ENCODE data around the gene ANAPC1. TPM values are rescaled to one million over a fixed set of nuclear protein-coding genes. Genes with fewer than 3 reads are reported as not detected.
"Not testable (repeated sequence)": the region's sequence is repeated elsewhere in the genome, so short reads cannot be mapped to it uniquely, and the experiment has no call there.

ANAPC1 gene
- total RNA-seq, 2 experiments from 2014 or later, result 34.0 to 39.5 TPM

DNA sequence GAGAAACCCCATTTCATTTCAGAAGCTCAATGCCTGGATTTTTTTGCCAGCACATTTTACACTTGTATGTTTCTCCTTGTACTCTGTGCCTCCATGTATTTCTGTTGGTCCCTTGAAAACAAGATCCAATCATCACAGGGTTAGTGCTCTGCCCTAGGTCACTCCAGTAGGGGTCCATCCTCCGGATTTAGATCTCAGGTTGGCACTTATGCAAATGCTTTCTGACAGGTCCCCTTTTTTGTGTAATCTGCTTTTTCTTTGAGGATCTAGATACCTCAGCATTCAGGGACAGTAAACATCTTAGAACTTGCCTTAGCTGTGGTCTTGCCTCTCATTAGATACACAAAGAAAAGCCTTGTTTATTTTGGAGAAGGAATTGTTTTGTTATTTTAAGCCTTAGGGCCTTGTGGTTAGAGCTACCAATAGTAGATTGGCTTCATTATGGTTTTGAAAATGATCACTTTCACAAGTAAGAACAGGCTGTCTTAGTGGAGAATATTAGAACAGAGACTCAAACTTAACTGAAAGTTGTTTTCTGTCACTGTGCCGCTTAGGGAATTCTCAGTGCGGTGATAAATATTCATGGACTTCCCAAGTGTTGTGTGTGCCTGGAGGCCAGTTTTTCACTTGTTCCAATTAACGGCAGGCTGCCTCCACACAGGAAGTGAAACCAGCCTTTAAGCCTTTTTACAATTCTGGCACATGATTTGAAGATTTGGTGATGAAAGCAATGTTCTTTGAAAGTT lies 22.2 kb upstream of the ANAPC1 start:
- Histone ChIP-seq H3K27ac (ENCODE audit: low read depth in 1 of 2, low read length in 2 of 2) (no peak overlapping the region), H3K4me3 (ENCODE audit: low read length) (no peak overlapping the region), H3K9me3 (ENCODE audit: control insufficient read depth in 1 of 2, insufficient read depth in 1 of 2, low read length in 2 of 2) (no peaks in the 10 kb centered on the region), H3K36me3 (ENCODE audit: insufficient read depth, low read length) (no peaks in the 10 kb centered on the region), H3K4me1 (ENCODE audit: insufficient read depth, low read length) (no peaks in the 10 kb centered on the region), H3K27me3 (ENCODE audit: control insufficient read depth in 1 of 2, insufficient read depth in 2 of 2, low read length in 2 of 2) (no peaks in the 10 kb centered on the region)
- H3K9me3 Mint-ChIP-seq, result no peaks in the 10 kb centered on the region
- H3K27ac Mint-ChIP-seq, result peak overlapping the region; percentile 57
- TF ChIP-seq, protein P1, sequence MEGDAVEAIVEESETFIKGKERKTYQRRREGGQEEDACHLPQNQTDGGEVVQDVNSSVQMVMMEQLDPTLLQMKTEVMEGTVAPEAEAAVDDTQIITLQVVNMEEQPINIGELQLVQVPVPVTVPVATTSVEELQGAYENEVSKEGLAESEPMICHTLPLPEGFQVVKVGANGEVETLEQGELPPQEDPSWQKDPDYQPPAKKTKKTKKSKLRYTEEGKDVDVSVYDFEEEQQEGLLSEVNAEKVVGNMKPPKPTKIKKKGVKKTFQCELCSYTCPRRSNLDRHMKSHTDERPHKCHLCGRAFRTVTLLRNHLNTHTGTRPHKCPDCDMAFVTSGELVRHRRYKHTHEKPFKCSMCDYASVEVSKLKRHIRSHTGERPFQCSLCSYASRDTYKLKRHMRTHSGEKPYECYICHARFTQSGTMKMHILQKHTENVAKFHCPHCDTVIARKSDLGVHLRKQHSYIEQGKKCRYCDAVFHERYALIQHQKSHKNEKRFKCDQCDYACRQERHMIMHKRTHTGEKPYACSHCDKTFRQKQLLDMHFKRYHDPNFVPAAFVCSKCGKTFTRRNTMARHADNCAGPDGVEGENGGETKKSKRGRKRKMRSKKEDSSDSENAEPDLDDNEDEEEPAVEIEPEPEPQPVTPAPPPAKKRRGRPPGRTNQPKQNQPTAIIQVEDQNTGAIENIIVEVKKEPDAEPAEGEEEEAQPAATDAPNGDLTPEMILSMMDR (IDR thresholded peaks at IDR 0.05), result no peak
- H3K27me3 Mint-ChIP-seq, result no peaks in the 10 kb centered on the region
- H3K36me3 Mint-ChIP-seq (ENCODE audit: low read depth), result no peaks in the 10 kb centered on the region
- peak in 1 of 14 experiments; percentile 29 for DNase-seq
- peak; percentile 29 for ATAC-seq (ENCODE audit: poor library complexity)
- CTCF ChIA-PET, result interaction anchor here (1.0 kb wide), 1 partner anchor 19 kb away, joined by 3 read pairs; no protein-coding TSS in a partner anchor
- intact Hi-C loops (cut with DNase I, micrococcal nuclease), result loop anchor here in 1 of 2 experiments (1.0 kb wide), 1 partner anchor 9 kb away; no protein-coding TSS in a partner anchor
- H3K4me3 Mint-ChIP-seq, result no peak overlapping the region
- POLR2A ChIA-PET, result interaction anchor here (1.8 kb wide), 1 partner anchor 22 kb away, joined by 4 read pairs; the partner anchor contains the start of gene ANAPC1
- H3K4me1 Mint-ChIP-seq (ENCODE audit: low read depth), result peaks cover 13% of the 10 kb centered on the region

DNA sequence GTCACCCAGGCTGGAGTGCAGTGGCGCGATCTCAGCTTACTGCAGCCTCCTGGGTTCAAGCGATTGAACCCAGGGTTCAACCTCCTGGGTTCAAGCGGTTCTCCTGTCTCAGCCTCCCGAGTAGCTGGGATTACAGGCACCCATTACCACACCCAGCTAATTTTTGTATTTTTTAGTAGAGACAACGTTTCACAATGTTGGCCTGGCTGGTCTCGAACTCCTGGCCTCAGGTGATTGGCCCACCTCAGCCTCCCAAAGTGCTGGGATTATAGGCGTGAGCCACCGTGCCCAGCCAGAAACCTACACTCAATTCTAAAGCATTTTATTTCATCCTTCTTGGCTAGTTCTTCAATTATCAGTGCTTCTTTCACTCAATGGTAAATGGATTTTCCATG lies 21.5 kb upstream of the ANAPC1 start:
- H3K4me1 Mint-ChIP-seq (ENCODE audit: low read depth), result peaks cover 17% of the 10 kb centered on the region
- not testable (repeated sequence) for H3K36me3 ChIP-seq (ENCODE audit: insufficient read depth, low read length); H3K27ac Mint-ChIP-seq; H3K4me3 Mint-ChIP-seq; ATAC-seq (ENCODE audit: poor library complexity); H3K27me3 Mint-ChIP-seq; H3K4me1 ChIP-seq (ENCODE audit: insufficient read depth, low read length); H3K27me3 ChIP-seq (ENCODE audit: control insufficient read depth in 1 of 2, insufficient read depth in 2 of 2, low read length in 2 of 2); H3K36me3 Mint-ChIP-seq (ENCODE audit: low read depth); H3K4me3 ChIP-seq (ENCODE audit: low read length); H3K9me3 ChIP-seq (ENCODE audit: control insufficient read depth in 1 of 2, insufficient read depth in 1 of 2, low read length in 2 of 2); H3K9me3 Mint-ChIP-seq; DNase-seq; H3K27ac ChIP-seq (ENCODE audit: low read depth in 1 of 2, low read length in 2 of 2)
- POLR2A ChIA-PET, result interaction anchor here (1.8 kb wide), 1 partner anchor 22 kb away, joined by 4 read pairs; the partner anchor contains the start of gene ANAPC1
- CTCF ChIA-PET, result interaction anchor here (1.0 kb wide), 1 partner anchor 18 kb away, joined by 3 read pairs; no protein-coding TSS in a partner anchor
- intact Hi-C loops (cut with DNase I, micrococcal nuclease), result loop anchor here in 1 of 2 experiments (1.0 kb wide), 1 partner anchor 8 kb away; no protein-coding TSS in a partner anchor

DNA sequence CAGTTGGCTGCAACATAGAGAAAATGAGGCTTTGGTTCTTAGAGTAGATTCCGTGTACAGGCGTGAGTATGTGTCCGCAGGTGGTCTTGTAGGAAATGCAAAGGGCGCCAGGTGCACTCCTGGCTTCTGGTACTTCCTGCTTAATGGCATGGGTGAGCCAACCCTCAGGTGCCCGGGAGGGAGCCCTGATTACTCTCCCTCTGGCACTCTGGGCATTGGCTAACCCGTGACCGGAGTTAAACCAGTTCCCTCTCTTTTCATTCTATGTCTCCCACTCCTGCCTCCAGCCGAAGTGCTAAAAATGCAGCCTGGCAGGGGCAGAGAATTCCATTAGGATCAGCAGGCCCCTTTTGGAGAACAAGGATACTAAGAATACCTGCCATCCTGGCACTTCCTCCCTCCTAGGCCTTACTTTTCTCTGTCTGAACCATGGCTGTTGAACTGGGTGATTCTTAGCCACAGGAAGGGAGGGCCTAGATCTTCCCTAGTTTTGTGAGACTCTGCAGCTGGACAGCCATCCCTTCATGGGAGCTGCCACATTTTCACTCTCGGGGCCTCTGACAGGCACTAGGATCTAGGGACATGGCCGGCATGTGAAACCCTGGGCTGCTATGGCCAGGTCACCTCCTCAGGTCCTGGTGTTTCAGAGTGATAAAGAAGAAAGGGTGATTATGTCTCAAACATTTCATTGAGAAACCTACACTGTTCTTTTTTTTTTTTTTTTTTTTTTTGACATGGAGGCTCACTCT lies 20.9 kb upstream of the ANAPC1 start:
- DNase-seq (no peak), ATAC-seq (ENCODE audit: poor library complexity) (no peak)
- no peaks in the 10 kb centered on the region for H3K27me3 ChIP-seq (ENCODE audit: control insufficient read depth in 1 of 2, insufficient read depth in 2 of 2, low read length in 2 of 2)
- no peak overlapping the region for H3K4me3 ChIP-seq (ENCODE audit: low read length)
- ChIA-PET POLR2A (interaction anchor here (1.8 kb wide), 1 partner anchor 21 kb away, joined by 4 read pairs; the partner anchor contains the start of gene ANAPC1), CTCF (no interaction called here)
- TF ChIP-seq, protein P1 (IDR thresholded peaks at IDR 0.05), result no peak
- no peak overlapping the region for H3K27ac ChIP-seq (ENCODE audit: low read depth in 1 of 2, low read length in 2 of 2)
- no peaks in the 10 kb centered on the region for H3K36me3 Mint-ChIP-seq (ENCODE audit: low read depth)
- no peaks in the 10 kb centered on the region for H3K4me1 ChIP-seq (ENCODE audit: insufficient read depth, low read length)
- no peak overlapping the region for H3K4me3 Mint-ChIP-seq
- H3K36me3 ChIP-seq (ENCODE audit: insufficient read depth, low read length), result no peaks in the 10 kb centered on the region
- intact Hi-C loops (cut with DNase I, micrococcal nuclease), result loop anchor here in 1 of 2 experiments (1.0 kb wide), 1 partner anchor 8 kb away; no protein-coding TSS in a partner anchor
- no peaks in the 10 kb centered on the region for H3K9me3 Mint-ChIP-seq
- H3K4me1 Mint-ChIP-seq (ENCODE audit: low read depth), result peaks cover 20% of the 10 kb centered on the region
- H3K27ac Mint-ChIP-seq, result no peak overlapping the region
- H3K27me3 Mint-ChIP-seq, result no peaks in the 10 kb centered on the region
- H3K9me3 ChIP-seq (ENCODE audit: control insufficient read depth in 1 of 2, insufficient read depth in 1 of 2, low read length in 2 of 2), result no peaks in the 10 kb centered on the region

Data from CD4-positive, alpha-beta T cell (primary cell).